ENCODE measurements around the gene RXRB.

RXRB gene

DNA sequence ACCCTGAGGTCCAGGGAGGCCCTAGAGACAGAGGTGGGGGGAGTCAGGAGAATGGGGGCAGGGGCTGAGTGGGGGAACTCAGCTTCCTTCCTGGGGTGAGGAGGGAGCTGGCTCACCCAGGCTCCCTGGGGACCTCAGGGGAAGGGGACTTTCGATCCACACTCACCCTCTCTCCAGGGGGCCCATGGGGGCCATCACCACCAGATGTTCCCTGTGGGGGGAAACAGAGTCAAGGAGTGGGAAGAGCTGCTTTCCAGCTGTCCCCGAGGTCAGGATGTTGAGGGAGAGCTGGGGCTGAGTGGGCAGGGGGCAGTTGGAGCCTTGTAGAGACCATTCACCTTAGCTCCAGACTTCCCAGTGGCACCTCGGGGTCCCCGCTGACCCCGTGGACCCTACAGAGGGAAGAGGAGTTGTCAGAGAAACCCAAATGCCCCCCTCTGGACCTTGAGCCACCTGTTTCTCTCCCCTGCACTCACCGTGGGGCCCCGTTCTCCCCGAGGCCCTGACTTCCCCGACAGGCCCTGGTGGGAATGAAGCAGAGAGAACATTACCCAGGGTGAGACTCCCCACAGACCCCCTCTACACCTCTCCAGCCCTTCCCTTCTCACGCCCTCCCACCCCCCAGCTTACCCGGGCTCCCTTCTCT is 26.8 kb downstream of the RXRB start:
- no peaks in the 10 kb centered on the region for H3K9me3 ChIP-seq (ENCODE audit: control insufficient read depth, insufficient read depth, low read depth, low read length)
- POLR2A ChIA-PET = interaction anchor here (1.4 kb wide), 1 partner anchor 24 kb away, joined by 3 read pairs; no protein-coding TSS in a partner anchor
- no peak overlapping the region for H3K4me3 ChIP-seq (ENCODE audit: low read depth, low read length)
- no peak overlapping the region for H3K27ac ChIP-seq (ENCODE audit: extremely low read depth, low read depth, low read length)
- CTCF ChIA-PET = interaction anchor here (0.7 to 2.1 kb wide), 16 partner anchors 9 to 259 kb away, joined by 3 to 10 read pairs (median 4); no protein-coding TSS in a partner anchor
- H3K4me1 ChIP-seq (ENCODE audit: control insufficient read depth, insufficient read depth, low read length) = no peaks in the 10 kb centered on the region
- no peaks in the 10 kb centered on the region for H3K36me3 ChIP-seq (ENCODE audit: control insufficient read depth in 2 of 2, insufficient read depth in 1 of 2, low read length in 2 of 2)
- TF ChIP-seq ZNF529 (tag by site-specific recombination; IDR thresholded peaks at IDR 0.05; ENCODE audit: insufficient replicate concordance) (no peak), ZNF366 (tag by site-specific recombination; conservative IDR thresholded peaks at IDR 0.05) (no peak), GLIS1 (tag by site-specific recombination; IDR thresholded peaks at IDR 0.05) (no peak), ZNF248 (tag by site-specific recombination; IDR thresholded peaks at IDR 0.05) (no peak), TCF7L2 (IDR thresholded peaks at IDR 0.05; ENCODE audit: borderline replicate concordance, low read depth, low read length) (no peak), ZNF354C (tag by site-specific recombination; IDR thresholded peaks at IDR 0.05; ENCODE audit: borderline replicate concordance, low read depth) (no peak), KLF7 (tag by site-specific recombination; IDR thresholded peaks at IDR 0.05; ENCODE audit: borderline replicate concordance) (no peak), ZNF830 (tag by site-specific recombination; IDR thresholded peaks at IDR 0.05; ENCODE audit: low read depth) (no peak), ZNF350 (tag by site-specific recombination; IDR thresholded peaks at IDR 0.05) (no peak)
- TF ChIP-seq, protein P1, sequence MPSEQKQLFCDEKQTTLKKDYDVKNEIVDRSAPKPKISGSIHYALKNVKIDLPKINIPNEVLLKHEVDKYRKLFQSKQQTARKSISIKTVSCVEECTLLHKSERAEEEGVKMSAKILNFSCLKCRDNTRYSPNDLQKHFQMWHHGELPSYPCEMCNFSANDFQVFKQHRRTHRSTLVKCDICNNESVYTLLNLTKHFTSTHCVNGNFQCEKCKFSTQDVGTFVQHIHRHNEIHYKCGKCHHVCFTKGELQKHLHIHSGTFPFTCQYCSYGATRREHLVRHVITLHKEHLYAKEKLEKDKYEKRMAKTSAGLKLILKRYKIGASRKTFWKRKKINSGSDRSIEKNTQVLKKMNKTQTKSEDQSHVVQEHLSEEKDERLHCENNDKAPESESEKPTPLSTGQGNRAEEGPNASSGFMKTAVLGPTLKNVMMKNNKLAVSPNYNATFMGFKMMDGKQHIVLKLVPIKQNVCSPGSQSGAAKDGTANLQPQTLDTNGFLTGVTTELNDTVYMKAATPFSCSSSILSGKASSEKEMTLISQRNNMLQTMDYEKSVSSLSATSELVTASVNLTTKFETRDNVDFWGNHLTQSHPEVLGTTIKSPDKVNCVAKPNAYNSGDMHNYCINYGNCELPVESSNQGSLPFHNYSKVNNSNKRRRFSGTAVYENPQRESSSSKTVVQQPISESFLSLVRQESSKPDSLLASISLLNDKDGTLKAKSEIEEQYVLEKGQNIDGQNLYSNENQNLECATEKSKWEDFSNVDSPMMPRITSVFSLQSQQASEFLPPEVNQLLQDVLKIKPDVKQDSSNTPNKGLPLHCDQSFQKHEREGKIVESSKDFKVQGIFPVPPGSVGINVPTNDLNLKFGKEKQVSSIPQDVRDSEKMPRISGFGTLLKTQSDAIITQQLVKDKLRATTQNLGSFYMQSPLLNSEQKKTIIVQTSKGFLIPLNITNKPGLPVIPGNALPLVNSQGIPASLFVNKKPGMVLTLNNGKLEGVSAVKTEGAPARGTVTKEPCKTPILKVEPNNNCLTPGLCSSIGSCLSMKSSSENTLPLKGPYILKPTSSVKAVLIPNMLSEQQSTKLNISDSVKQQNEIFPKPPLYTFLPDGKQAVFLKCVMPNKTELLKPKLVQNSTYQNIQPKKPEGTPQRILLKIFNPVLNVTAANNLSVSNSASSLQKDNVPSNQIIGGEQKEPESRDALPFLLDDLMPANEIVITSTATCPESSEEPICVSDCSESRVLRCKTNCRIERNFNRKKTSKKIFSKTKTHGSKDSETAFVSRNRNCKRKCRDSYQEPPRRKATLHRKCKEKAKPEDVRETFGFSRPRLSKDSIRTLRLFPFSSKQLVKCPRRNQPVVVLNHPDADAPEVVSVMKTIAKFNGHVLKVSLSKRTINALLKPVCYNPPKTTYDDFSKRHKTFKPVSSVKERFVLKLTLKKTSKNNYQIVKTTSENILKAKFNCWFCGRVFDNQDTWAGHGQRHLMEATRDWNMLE (tag by site-specific recombination; conservative IDR thresholded peaks at IDR 0.05; ENCODE audit: low read depth) = no peak

DNA sequence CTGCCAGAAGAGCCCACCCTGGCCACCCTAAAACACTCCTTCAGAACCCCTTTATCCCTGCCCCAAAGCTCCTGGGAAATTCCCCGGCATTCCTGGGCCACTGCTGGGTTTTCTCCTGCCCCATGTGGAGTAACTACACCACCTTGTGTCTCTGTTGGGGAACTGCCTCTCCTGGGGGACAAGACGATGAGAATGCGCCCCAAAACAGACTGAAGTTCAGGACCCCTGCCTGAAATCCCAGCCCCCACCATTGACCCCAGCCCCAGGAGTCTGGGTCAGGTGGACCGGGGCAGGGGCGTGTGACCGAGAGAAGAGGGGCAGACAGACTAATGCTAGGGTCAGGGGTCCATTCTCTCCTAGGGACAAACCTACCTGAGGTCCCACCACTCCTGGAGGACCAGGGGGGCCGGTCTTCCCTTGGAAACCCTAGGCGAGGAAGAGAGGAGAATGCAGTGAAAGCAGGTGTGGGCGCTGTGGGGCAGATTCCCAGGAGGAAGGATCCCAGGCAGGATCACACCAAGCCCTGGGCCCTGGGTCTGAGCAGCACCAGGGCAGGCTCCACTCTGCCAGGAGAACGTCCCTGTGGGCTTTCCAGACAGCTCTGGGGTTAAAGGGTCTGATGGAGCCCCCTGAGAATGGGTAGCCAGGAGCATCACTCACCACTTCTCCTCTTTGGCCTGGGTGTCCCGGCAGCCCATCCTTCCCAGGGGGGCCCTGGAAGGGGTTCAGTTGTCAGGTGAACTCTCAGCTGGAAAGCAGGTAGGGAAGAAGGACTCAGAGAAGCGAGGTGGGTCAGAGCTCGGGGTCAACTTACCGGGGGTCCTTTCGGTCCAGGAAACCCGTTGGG is 27.6 kb downstream of the RXRB start:
- no peaks in the 10 kb centered on the region for H3K9me3 ChIP-seq (ENCODE audit: control insufficient read depth, insufficient read depth, low read depth, low read length)
- CTCF ChIA-PET = interaction anchor here (0.6 to 2.1 kb wide), 28 partner anchors 9 to 305 kb away, joined by 3 to 10 read pairs (median 3); no protein-coding TSS in a partner anchor
- H3K36me3 ChIP-seq (ENCODE audit: control insufficient read depth in 2 of 2, insufficient read depth in 1 of 2, low read length in 2 of 2) = no peaks in the 10 kb centered on the region
- no peak overlapping the region for H3K27ac ChIP-seq (ENCODE audit: extremely low read depth, low read depth, low read length)
- no peaks in the 10 kb centered on the region for H3K4me1 ChIP-seq (ENCODE audit: control insufficient read depth, insufficient read depth, low read length)
- TF ChIP-seq GLIS1 (tag by site-specific recombination; IDR thresholded peaks at IDR 0.05) = no peak; the same call in 1 of the 2 replicates
- TF ChIP-seq, protein P2, sequence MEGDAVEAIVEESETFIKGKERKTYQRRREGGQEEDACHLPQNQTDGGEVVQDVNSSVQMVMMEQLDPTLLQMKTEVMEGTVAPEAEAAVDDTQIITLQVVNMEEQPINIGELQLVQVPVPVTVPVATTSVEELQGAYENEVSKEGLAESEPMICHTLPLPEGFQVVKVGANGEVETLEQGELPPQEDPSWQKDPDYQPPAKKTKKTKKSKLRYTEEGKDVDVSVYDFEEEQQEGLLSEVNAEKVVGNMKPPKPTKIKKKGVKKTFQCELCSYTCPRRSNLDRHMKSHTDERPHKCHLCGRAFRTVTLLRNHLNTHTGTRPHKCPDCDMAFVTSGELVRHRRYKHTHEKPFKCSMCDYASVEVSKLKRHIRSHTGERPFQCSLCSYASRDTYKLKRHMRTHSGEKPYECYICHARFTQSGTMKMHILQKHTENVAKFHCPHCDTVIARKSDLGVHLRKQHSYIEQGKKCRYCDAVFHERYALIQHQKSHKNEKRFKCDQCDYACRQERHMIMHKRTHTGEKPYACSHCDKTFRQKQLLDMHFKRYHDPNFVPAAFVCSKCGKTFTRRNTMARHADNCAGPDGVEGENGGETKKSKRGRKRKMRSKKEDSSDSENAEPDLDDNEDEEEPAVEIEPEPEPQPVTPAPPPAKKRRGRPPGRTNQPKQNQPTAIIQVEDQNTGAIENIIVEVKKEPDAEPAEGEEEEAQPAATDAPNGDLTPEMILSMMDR (tag by site-specific recombination; IDR thresholded peaks at IDR 0.05) = peak; percentile 83
- no peak for TF ChIP-seq ZNF548 (tag by site-specific recombination; IDR thresholded peaks at IDR 0.05)
- TF ChIP-seq ZNF654 (tag by site-specific recombination; IDR thresholded peaks at IDR 0.05; ENCODE audit: low read depth) = peak; percentile 46
- peak; percentile 64 for TF ChIP-seq IKZF3 (tag by site-specific recombination; IDR thresholded peaks at IDR 0.05)
- no peak overlapping the region for H3K4me3 ChIP-seq (ENCODE audit: low read depth, low read length)
- POLR2A ChIA-PET = interaction anchor here (0.9 kb wide), 1 partner anchor 203 kb away, joined by 3 read pairs; no protein-coding TSS in a partner anchor
